ENCODE measurements around the gene PSMD9. TPM values are rescaled to one million over a fixed set of nuclear protein-coding genes. Genes with fewer than 3 reads are reported as not detected.
A peak's percentile ranks its signal among the peaks of the same experiment; 100 is the strongest.
"Not testable (repeated sequence)": the region's sequence is repeated elsewhere in the genome, so short reads cannot be mapped to it uniquely, and the experiment has no call there.

Gene PSMD9
- total RNA-seq, 1 experiment from 2014 or later = 241 TPM

DNA sequence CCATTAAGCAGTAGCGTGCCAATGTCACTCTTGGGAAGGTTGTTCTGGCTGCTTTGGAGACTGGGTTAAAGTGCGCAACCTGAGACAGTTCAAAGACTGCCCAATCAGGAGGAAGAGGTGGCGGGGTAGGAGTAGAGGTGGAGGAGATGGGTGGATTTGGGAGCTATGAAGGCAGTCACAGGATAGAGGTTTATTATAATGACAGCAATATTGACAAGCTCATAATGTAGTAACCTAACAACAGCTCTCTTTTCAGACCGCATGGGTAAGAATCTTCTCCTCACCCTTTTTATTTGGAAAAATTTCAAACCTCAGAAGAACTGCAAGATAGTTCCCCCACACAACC lies 5.3 kb upstream of the PSMD9 start:
- Histone ChIP-seq H3K9me2 (replicated peaks; ENCODE audit: low read length) (no peaks in the 10 kb centered on the region), H3K9me3 (ENCODE audit: low read length) (no peaks in the 10 kb centered on the region), H3K4me3 (ENCODE audit: low read length) (no peak overlapping the region), H3K27me3 (ENCODE audit: low read length) (no peaks in the 10 kb centered on the region), H3K4me1 (ENCODE audit: insufficient read depth, low read length) (peaks cover 15% of the 10 kb centered on the region), H3K36me3 (ENCODE audit: low read depth, low read length) (no peaks in the 10 kb centered on the region), H3K27ac (ENCODE audit: low read length) (no peak overlapping the region), H3K9ac (ENCODE audit: low read length) (no peak overlapping the region), H3K79me2 (ENCODE audit: low read length) (no peaks in the 10 kb centered on the region), H3F3A (ENCODE audit: low read length, unreplicated experiment) (no peaks in the 10 kb centered on the region), H3K4me2 (ENCODE audit: low read length) (no peak overlapping the region), H2AFZ (ENCODE audit: low read length) (peak overlapping the region; percentile 9; the same call in 1 of the 2 replicates), H4K20me1 (ENCODE audit: low read length) (no peaks in the 10 kb centered on the region)
- ATAC-seq (peak; percentile 50; the same call in 1 of the 2 replicates), DNase-seq (peak; percentile 28)
- BruUV-seq (replicated peaks) = no TSS peak
- TF ChIP-seq EZH2 (IDR thresholded peaks at IDR 0.05; ENCODE audit: low read length, unreplicated experiment) (no peak), EZH2phosphoT487 (IDR thresholded peaks at IDR 0.05; ENCODE audit: borderline replicate concordance, low read length) (no peak)
- TF ChIP-seq, protein P1, sequence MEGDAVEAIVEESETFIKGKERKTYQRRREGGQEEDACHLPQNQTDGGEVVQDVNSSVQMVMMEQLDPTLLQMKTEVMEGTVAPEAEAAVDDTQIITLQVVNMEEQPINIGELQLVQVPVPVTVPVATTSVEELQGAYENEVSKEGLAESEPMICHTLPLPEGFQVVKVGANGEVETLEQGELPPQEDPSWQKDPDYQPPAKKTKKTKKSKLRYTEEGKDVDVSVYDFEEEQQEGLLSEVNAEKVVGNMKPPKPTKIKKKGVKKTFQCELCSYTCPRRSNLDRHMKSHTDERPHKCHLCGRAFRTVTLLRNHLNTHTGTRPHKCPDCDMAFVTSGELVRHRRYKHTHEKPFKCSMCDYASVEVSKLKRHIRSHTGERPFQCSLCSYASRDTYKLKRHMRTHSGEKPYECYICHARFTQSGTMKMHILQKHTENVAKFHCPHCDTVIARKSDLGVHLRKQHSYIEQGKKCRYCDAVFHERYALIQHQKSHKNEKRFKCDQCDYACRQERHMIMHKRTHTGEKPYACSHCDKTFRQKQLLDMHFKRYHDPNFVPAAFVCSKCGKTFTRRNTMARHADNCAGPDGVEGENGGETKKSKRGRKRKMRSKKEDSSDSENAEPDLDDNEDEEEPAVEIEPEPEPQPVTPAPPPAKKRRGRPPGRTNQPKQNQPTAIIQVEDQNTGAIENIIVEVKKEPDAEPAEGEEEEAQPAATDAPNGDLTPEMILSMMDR (conservative IDR thresholded peaks at IDR 0.05; ENCODE audit: low read depth, low read length) = no peak
- ChIA-PET CTCF (no interaction called here), POLR2A (ENCODE audit: unreplicated experiment) (no interaction called here)
- intact Hi-C loops (cut with micrococcal nuclease) = no loop called here

DNA sequence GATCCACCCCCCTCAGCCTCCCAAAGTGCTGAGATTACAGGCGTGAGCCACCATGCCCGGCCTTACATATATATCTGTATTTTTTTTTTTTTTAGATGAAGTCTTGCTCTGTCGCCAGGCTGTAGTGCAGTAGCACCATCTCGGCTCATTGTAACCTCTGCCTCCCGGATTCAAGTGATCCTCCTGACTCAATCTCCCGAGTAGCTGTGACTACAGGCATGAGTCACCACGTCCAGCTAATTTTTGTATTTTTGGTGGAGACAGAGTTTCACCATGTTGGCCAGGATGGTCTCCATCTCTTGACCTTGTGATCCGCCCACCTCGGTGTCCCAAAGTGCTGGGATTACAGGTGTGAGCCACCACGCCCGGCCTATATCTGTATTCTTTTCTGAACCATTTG lies 3.5 kb upstream of the PSMD9 start:
- H3K9me3 ChIP-seq (ENCODE audit: low read length); H3K36me3 ChIP-seq (ENCODE audit: low read depth, low read length); H3K4me3 ChIP-seq (ENCODE audit: low read length); BruUV-seq (replicated peaks); H3F3A ChIP-seq (ENCODE audit: low read length, unreplicated experiment); H3K9ac ChIP-seq (ENCODE audit: low read length); H2AFZ ChIP-seq (ENCODE audit: low read length); H3K27me3 ChIP-seq (ENCODE audit: low read length); H3K9me2 ChIP-seq (replicated peaks; ENCODE audit: low read length); H4K20me1 ChIP-seq (ENCODE audit: low read length); CTCF ChIA-PET; H3K27ac ChIP-seq (ENCODE audit: low read length); ATAC-seq; H3K4me2 ChIP-seq (ENCODE audit: low read length); POLR2A ChIA-PET (ENCODE audit: unreplicated experiment): not testable (repeated sequence)
- peak; percentile 59 for DNase-seq
- Histone ChIP-seq H3K79me2 (ENCODE audit: low read length) (peaks cover 15% of the 10 kb centered on the region), H3K4me1 (ENCODE audit: insufficient read depth, low read length) (peaks cover 22% of the 10 kb centered on the region)
- intact Hi-C loops (cut with micrococcal nuclease) = loop anchor here (5.0 kb wide), 1 partner anchor 198 kb away; no protein-coding TSS in a partner anchor

DNA sequence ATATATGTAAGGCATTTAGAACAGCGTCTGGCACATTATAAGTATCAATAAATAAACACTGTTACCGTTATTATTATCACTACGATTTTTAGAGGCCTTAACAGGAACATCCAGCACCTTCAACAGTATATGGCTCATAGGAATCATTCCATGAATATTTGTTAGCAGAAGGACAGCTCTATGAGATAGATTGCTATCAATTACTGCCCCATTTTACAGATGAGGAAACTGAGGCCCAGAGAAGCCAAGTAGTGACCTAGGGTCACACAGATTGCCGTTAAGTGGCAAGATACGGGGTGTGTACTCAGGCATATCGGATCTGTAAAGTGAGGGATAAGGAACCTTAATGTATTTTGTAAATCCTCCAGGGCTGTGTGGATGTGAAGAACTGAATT lies 510 bp upstream of the PSMD9 start:
- H3K4me2 ChIP-seq (ENCODE audit: low read length) = peak overlapping the region; percentile 97
- no peaks in the 10 kb centered on the region for H3F3A ChIP-seq (ENCODE audit: low read length, unreplicated experiment)
- H3K9me2 ChIP-seq (replicated peaks; ENCODE audit: low read length) = no peaks in the 10 kb centered on the region
- H3K79me2 ChIP-seq (ENCODE audit: low read length) = peaks cover 42% of the 10 kb centered on the region
- peaks cover 26% of the 10 kb centered on the region for H3K4me1 ChIP-seq (ENCODE audit: insufficient read depth, low read length)
- no peak for TF ChIP-seq EZH2phosphoT487 (IDR thresholded peaks at IDR 0.05; ENCODE audit: borderline replicate concordance, low read length)
- TF ChIP-seq, protein P1 (conservative IDR thresholded peaks at IDR 0.05; ENCODE audit: low read depth, low read length) = 0 out of 2 replicates have a peak, but pooled peaks have one; percentile 75
- peaks cover 7% of the 10 kb centered on the region; the same call in 1 of the 2 replicates for H4K20me1 ChIP-seq (ENCODE audit: low read length)
- DNase-seq (no peak), ATAC-seq (no peak)
- peak overlapping the region; percentile 65 for H2AFZ ChIP-seq (ENCODE audit: low read length)
- peak overlapping the region; percentile 98 for H3K9ac ChIP-seq (ENCODE audit: low read length)
- H3K9me3 ChIP-seq (ENCODE audit: low read length) = no peaks in the 10 kb centered on the region
- peaks cover 6% of the 10 kb centered on the region; the same call in 1 of the 2 replicates for H3K36me3 ChIP-seq (ENCODE audit: low read depth, low read length)
- ChIA-PET CTCF (interaction anchor here (0.5 to 1.7 kb wide), 2 partner anchors 93 to 116 kb away, joined by 3 to 20 read pairs; partner anchors contain the start of gene RHOF), POLR2A (ENCODE audit: unreplicated experiment) (interaction anchor here (0.6 to 0.8 kb wide), 2 partner anchors 94 to 264 kb away, joined by 4 to 5 read pairs; no protein-coding TSS in a partner anchor)
- peak overlapping the region; percentile 26 for H3K27ac ChIP-seq (ENCODE audit: low read length)
- peak overlapping the region; percentile 90 for H3K4me3 ChIP-seq (ENCODE audit: low read length)
- TSS peak; percentile 95 for BruUV-seq (replicated peaks)
- H3K27me3 ChIP-seq (ENCODE audit: low read length) = no peaks in the 10 kb centered on the region
- intact Hi-C loops (cut with micrococcal nuclease) = loop anchor here (1.0 to 5.0 kb wide), 4 partner anchors 49 to 201 kb away; no protein-coding TSS in a partner anchor
